PC-3 (cell line): ENCODE measurements around the gene USP14.

Experiments used
- CTCF ChIP-seq: fragments of 300-600 bp; sonication (generic); conservative IDR thresholded peaks from 2 replicates; pipeline ENCODE4 v1.5.1; 2017; ENCODE audit warnings: antibody characterized with exemption, low read depth, mild to moderate bottlenecking, low read length
- EZH2phosphoT487 ChIP-seq: fragments of 300-600 bp; sonication (generic); IDR thresholded peaks from 2 replicates; pipeline ENCODE4 v1.6.1; 2018; ENCODE audit warnings: mild to moderate bottlenecking, antibody characterized with exemption, low read length, borderline replicate concordance

GRCh38 chr18:179499-179898, 21.1 kb downstream of the USP14 start:
- TF ChIP-seq EZH2phosphoT487 (no peak), CTCF (no peak)
